A549 treated with Mapracorat at 1 μM for 4 hours (cell line): ENCODE measurements around the gene SOX14. TPM values are rescaled to one million over a fixed set of nuclear protein-coding genes. Genes with fewer than 3 reads are reported as not detected.

Experiments used
- total RNA-seq: library from RNA; stranded (reverse); fragments of 200-300 nt; extraction: Qiagen RNA extraction; gene quantifications from 5 replicates; pipeline ENCODE4 v1.2.3, GENCODE V29; 2022

Gene SOX14
- not detected in 5 replicates for total RNA-seq

DNA sequence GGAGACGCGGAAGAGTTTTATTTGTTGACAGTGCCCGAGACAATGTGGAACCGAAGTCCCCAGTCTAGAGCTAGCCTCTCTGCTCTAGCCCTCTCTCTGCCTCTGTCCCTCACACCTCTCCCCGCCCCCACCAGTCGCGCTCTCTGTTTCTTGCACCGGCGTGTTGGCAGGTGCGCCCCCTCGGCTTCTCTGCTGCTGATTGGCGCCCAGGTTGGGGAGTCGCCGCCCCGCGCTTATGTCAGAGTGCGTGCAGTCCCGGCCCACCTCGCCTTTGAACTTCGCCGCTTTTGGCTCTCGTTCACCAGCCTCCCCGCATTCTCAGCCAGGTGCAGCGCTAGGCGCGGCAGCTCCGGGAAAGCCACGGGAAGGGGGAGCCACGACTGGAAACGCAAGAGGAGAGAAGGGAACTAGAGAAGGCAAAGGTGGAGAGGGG lies at the start of gene SOX14:
SOX14 (plus strand) TSS at position 315 of the 433 bp plus-strand sequence. CDS start 470 bp downstream, outside the sequence.

Other genes starting within 250 kb of the SOX14 start
- gene CLDN18, start 245.8 kb downstream of the SOX14 start, total RNA-seq = not detected in 5 replicates